GM23248 (cell line): ENCODE measurements around the gene PTPRF. TPM values are rescaled to one million over a fixed set of nuclear protein-coding genes. Genes with fewer than 3 reads are reported as not detected.

Source experiments
- DNase-seq: peaks from one replicate; pipeline ENCODE4 v3.0.0-alpha.2; 2015
- H2AFZ ChIP-seq: fragments of 200-600 bp; sonication (generic); 2 replicates; pipeline ENCODE4 v1.6.1; 2016; ENCODE audit warnings: antibody characterized with exemption
- H3F3A ChIP-seq: fragments of 200-600 bp; sonication (generic); 2 replicates; pipeline ENCODE4 v1.6.1; 2016; ENCODE audit warnings: mild to moderate bottlenecking, antibody characterized with exemption, mixed run types; ENCODE audit not compliant: insufficient read depth
- H3K27ac ChIP-seq: fragments of 200-600 bp; sonication (generic); 2 replicates; pipeline ENCODE4 v1.5.1; 2016; ENCODE audit warnings: mild to moderate bottlenecking
- H3K27me3 ChIP-seq: fragments of 200-600 bp; sonication (generic); replicated peaks from 2 replicates; pipeline ENCODE4 v1.6.1; 2016; ENCODE audit warnings: mild to moderate bottlenecking; ENCODE audit not compliant: insufficient read depth
- H3K36me3 ChIP-seq: fragments of 200-600 bp; sonication (generic); 2 replicates; pipeline ENCODE4 v1.6.1; 2016; ENCODE audit warnings: low read depth, mild to moderate bottlenecking
- H3K4me1 ChIP-seq: fragments of 200-600 bp; sonication (generic); 2 replicates; pipeline ENCODE4 v1.6.1; 2016; ENCODE audit warnings: mild to moderate bottlenecking; ENCODE audit not compliant: insufficient read depth
- H3K4me2 ChIP-seq: fragments of 200-600 bp; sonication (generic); one replicate; pipeline ENCODE4 v1.6.1; 2016; ENCODE audit warnings: mild to moderate bottlenecking; ENCODE audit not compliant: unreplicated experiment
- H3K4me3 ChIP-seq: fragments of 200-600 bp; sonication (generic); 2 replicates; pipeline ENCODE4 v1.5.1; 2016; ENCODE audit warnings: mild to moderate bottlenecking
- H3K79me2 ChIP-seq: fragments of 200-600 bp; sonication (generic); 2 replicates; pipeline ENCODE4 v1.6.1; 2016; ENCODE audit warnings: mild to moderate bottlenecking; ENCODE audit not compliant: insufficient read depth
- H3K9ac ChIP-seq: fragments of 200-600 bp; sonication (generic); 2 replicates; pipeline ENCODE4 v1.6.1; 2016; ENCODE audit warnings: mild to moderate bottlenecking
- H3K9me2 ChIP-seq: fragments of 200-600 bp; sonication (generic); 2 replicates; pipeline ENCODE4 v1.6.1; 2016; ENCODE audit warnings: mixed run types, mild to moderate bottlenecking, moderate library complexity; ENCODE audit not compliant: insufficient read depth
- H3K9me3 ChIP-seq: fragments of 200-600 bp; sonication (generic); one replicate; pipeline ENCODE4 v1.6.1; 2017; ENCODE audit warnings: low read depth
- H4K20me1 ChIP-seq: fragments of 200-600 bp; sonication (generic); 2 replicates; pipeline ENCODE4 v1.6.0; 2016; ENCODE audit not compliant: insufficient read depth
- EZH2 ChIP-seq: fragments of 200-600 bp; sonication (generic); IDR thresholded peaks from 2 replicates; pipeline ENCODE4 v1.6.1; 2018; ENCODE audit warnings: antibody characterized with exemption, mild to moderate bottlenecking; ENCODE audit not compliant: insufficient read depth, poor library complexity, severe bottlenecking
- EZH2phosphoT487 ChIP-seq: fragments of 200-600 bp; sonication (generic); IDR thresholded peaks from 2 replicates; pipeline ENCODE4 v1.6.1; 2018; ENCODE audit warnings: antibody characterized with exemption, moderate library complexity, mild to moderate bottlenecking, low read depth; ENCODE audit not compliant: insufficient read depth
- WGBS, 2 experiments: methylation state at CpG; one replicate each; pipeline ENCODE4 v1.1.6; 2015 to 2017; ENCODE audit warnings: low lambda C conversion rate in 2 of 2, low coverage in 1 of 2; ENCODE audit errors: missing lambda C conversion rate in 2 of 2; 5-methylcytosine and 5-hydroxymethylcytosine counted together
- in situ Hi-C: fragments of 300-500 bp; cut with MboI; formaldehyde crosslinking; loops from 2 replicates; pipeline ENCODE4 v1.15.0; 2020
- polyA plus RNA-seq: library from polyadenylated mRNA; unstranded; fragments of >200 nt; fragmentation: Nextera tagmentation; extraction: Ambion mirVana; gene quantifications from 2 replicates; pipeline ENCODE4 v1.2.1, GENCODE V29; 2016
- total RNA-seq: library from RNA; depleted of rRNA; stranded (reverse); fragments of >200 nt; shearing (Covaris generic); gene quantifications from 2 replicates; pipeline ENCODE4 v1.2.3, GENCODE V29; 2014

The PTPRF gene
- total and polyA plus RNA-seq, 2 experiments from 2014 or later: 14.0 to 15.0 TPM

GRCh38 chr1:43618521-43619313 lies 88.0 kb downstream of the PTPRF start:
- H3K4me2 ChIP-seq: no peak overlapping the region
- in situ Hi-C loops: no loop called here
- H3F3A ChIP-seq: no peaks in the 10 kb centered on the region
- 90 to 93% methylated on average over 15 to 22 of the region's 22 CpGs for WGBS, 2 experiments
- no peaks in the 10 kb centered on the region for H3K9me3 ChIP-seq
- H3K4me1 ChIP-seq: no peaks in the 10 kb centered on the region
- H2AFZ ChIP-seq: no peak overlapping the region
- no peaks in the 10 kb centered on the region for H3K9me2 ChIP-seq
- no peak overlapping the region for H3K4me3 ChIP-seq
- no peak for DNase-seq
- no peaks in the 10 kb centered on the region for H3K27me3 ChIP-seq
- H3K27ac ChIP-seq: no peak overlapping the region
- TF ChIP-seq EZH2 (no peak), EZH2phosphoT487 (no peak)
- H3K36me3 ChIP-seq: no peaks in the 10 kb centered on the region
- H4K20me1 ChIP-seq: no peaks in the 10 kb centered on the region
- H3K79me2 ChIP-seq: no peaks in the 10 kb centered on the region
- no peak overlapping the region for H3K9ac ChIP-seq

GRCh38 chr1:43619314-43619790 lies 88.7 kb downstream of the PTPRF start:
- Histone ChIP-seq H3K4me3 (no peak overlapping the region), H3K4me2 (no peak overlapping the region), H3K27me3 (no peaks in the 10 kb centered on the region), H2AFZ (no peak overlapping the region), H3K79me2 (no peaks in the 10 kb centered on the region), H3K9ac (no peak overlapping the region), H4K20me1 (no peaks in the 10 kb centered on the region), H3K27ac (no peak overlapping the region), H3K36me3 (no peaks in the 10 kb centered on the region), H3F3A (no peaks in the 10 kb centered on the region), H3K9me2 (no peaks in the 10 kb centered on the region), H3K4me1 (no peaks in the 10 kb centered on the region), H3K9me3 (no peaks in the 10 kb centered on the region)
- in situ Hi-C loops: no loop called here
- DNase-seq: no peak
- TF ChIP-seq EZH2: no peak
- no peak for TF ChIP-seq EZH2phosphoT487
- 91 to 94% methylated on average over 18 to 21 of the region's 21 CpGs for WGBS, 2 experiments

GRCh38 chr1:43619996-43620920 lies 89.6 kb downstream of the PTPRF start:
- Histone ChIP-seq H3K4me3 (no peak overlapping the region), H3F3A (no peaks in the 10 kb centered on the region), H3K9me2 (no peaks in the 10 kb centered on the region), H3K27me3 (no peaks in the 10 kb centered on the region), H3K9ac (no peak overlapping the region), H3K27ac (no peak overlapping the region), H3K9me3 (no peaks in the 10 kb centered on the region), H3K4me1 (no peaks in the 10 kb centered on the region), H3K79me2 (no peaks in the 10 kb centered on the region), H2AFZ (no peak overlapping the region), H3K36me3 (no peaks in the 10 kb centered on the region), H3K4me2 (no peak overlapping the region), H4K20me1 (no peaks in the 10 kb centered on the region)
- 94 to 96% methylated on average over 22 of the region's 22 CpGs for WGBS, 2 experiments
- no peak for DNase-seq
- TF ChIP-seq EZH2phosphoT487: no peak
- no peak for TF ChIP-seq EZH2
- in situ Hi-C loops: no loop called here

- TF ChIP-seq EZH2phosphoT487: no peak
- TF ChIP-seq EZH2: no peak
- WGBS, 2 experiments: 91 to 92% methylated on average over 16 of the region's 16 CpGs
- no peak overlapping the region for H3K4me3 ChIP-seq
- H3K4me1 ChIP-seq: no peaks in the 10 kb centered on the region
- H3K4me2 ChIP-seq: no peak overlapping the region
- no peak overlapping the region for H3K9ac ChIP-seq
- no peaks in the 10 kb centered on the region for H4K20me1 ChIP-seq
- no peaks in the 10 kb centered on the region for H3K9me3 ChIP-seq
- no peaks in the 10 kb centered on the region for H3F3A ChIP-seq
- H3K9me2 ChIP-seq: no peaks in the 10 kb centered on the region
- no peak for DNase-seq
- no peak overlapping the region for H2AFZ ChIP-seq
- no peaks in the 10 kb centered on the region for H3K27me3 ChIP-seq
- no peak overlapping the region for H3K27ac ChIP-seq
- no peaks in the 10 kb centered on the region for H3K36me3 ChIP-seq
- in situ Hi-C loops: no loop called here
- H3K79me2 ChIP-seq: no peaks in the 10 kb centered on the region
Observed at GRCh38 chr1:43620956-43621355, 90.3 kb downstream of the PTPRF start.
